Lower lobe of right lung (tissue), 2 donors: ENCODE data around the gene UHRF1. TPM values are rescaled to one million over a fixed set of nuclear protein-coding genes. Genes with fewer than 3 reads are reported as not detected.

Experiments
- ATAC-seq, 2 donors: fragments of 200-7000 bp; cut with Tn5 transposase; one replicate each; pipeline ENCODE4 v1.9.1; 2020 to 2022; ENCODE audit warnings: mild to moderate bottlenecking in 2 of 2, moderate library complexity in 2 of 2
- DNase-seq: peaks from one replicate; pipeline ENCODE4 v3.0.0-alpha.2; 2020
- H3K27ac ChIP-seq: fragments of 200-600 bp; one replicate; pipeline ENCODE4 v1.8.0; 2022
- H3K27me3 ChIP-seq: fragments of 200-600 bp; one replicate; pipeline ENCODE4 v1.8.0; 2022; ENCODE audit warnings: low read depth
- H3K36me3 ChIP-seq: fragments of 200-600 bp; one replicate; pipeline ENCODE4 v1.8.0; 2022; ENCODE audit warnings: mild to moderate bottlenecking
- H3K4me1 ChIP-seq: fragments of 200-600 bp; one replicate; pipeline ENCODE4 v1.8.0; 2022
- H3K4me3 ChIP-seq: fragments of 200-600 bp; one replicate; pipeline ENCODE4 v1.8.0; 2022; ENCODE audit warnings: mild to moderate bottlenecking
- H3K9me3 ChIP-seq: fragments of 200-600 bp; one replicate; pipeline ENCODE4 v1.8.0; 2022
- intact Hi-C: fragments of 100-400 bp; cut with DNase I; formaldehyde crosslinking; loops from one replicate; pipeline ENCODE4 v1.11.0; 2022
- total RNA-seq: library from RNA; stranded (reverse); fragmentation: NEBNext Ultra II Directional; extraction: Animal tissue kit (Norgen Biotek cat#: 25700); gene quantifications from one replicate; pipeline ENCODE4 v1.2.1, GENCODE V29; 2021
- TF ChIP-seq, protein P1 (sequence below): fragments of 200-600 bp; IDR thresholded peaks from one replicate; pipeline ENCODE4 v1.8.0; 2022; ENCODE audit warnings: antibody characterized with exemption, mild to moderate bottlenecking
- donor health status: DM: no; HTN: yes; CAD: no; lungs with severe emphysema.

UHRF1 gene
- total RNA-seq, 1 donor from 2014 or later = 1.3 TPM

GRCh38 chr19:4980067-4980466, 70.8 kb downstream of the UHRF1 start:
- ATAC-seq = no peak
- Histone ChIP-seq H3K4me3 (no peak overlapping the region), H3K36me3 (peaks cover 5% of the 10 kb centered on the region), H3K4me1 (peaks cover 66% of the 10 kb centered on the region), H3K27me3 (no peaks in the 10 kb centered on the region), H3K9me3 (no peaks in the 10 kb centered on the region), H3K27ac (no peak overlapping the region)
- DNase-seq = no peak
- TF ChIP-seq, protein P1, sequence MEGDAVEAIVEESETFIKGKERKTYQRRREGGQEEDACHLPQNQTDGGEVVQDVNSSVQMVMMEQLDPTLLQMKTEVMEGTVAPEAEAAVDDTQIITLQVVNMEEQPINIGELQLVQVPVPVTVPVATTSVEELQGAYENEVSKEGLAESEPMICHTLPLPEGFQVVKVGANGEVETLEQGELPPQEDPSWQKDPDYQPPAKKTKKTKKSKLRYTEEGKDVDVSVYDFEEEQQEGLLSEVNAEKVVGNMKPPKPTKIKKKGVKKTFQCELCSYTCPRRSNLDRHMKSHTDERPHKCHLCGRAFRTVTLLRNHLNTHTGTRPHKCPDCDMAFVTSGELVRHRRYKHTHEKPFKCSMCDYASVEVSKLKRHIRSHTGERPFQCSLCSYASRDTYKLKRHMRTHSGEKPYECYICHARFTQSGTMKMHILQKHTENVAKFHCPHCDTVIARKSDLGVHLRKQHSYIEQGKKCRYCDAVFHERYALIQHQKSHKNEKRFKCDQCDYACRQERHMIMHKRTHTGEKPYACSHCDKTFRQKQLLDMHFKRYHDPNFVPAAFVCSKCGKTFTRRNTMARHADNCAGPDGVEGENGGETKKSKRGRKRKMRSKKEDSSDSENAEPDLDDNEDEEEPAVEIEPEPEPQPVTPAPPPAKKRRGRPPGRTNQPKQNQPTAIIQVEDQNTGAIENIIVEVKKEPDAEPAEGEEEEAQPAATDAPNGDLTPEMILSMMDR = no peak
- intact Hi-C loops = no loop called here

GRCh38 chr19:4980838-4981680, 71.8 kb downstream of the UHRF1 start:
- Histone ChIP-seq H3K27ac (no peak overlapping the region), H3K9me3 (no peaks in the 10 kb centered on the region), H3K27me3 (no peaks in the 10 kb centered on the region), H3K4me1 (peaks cover 58% of the 10 kb centered on the region), H3K4me3 (no peak overlapping the region), H3K36me3 (peaks cover 5% of the 10 kb centered on the region)
- DNase-seq (no peak), ATAC-seq (no peak)
- intact Hi-C loops = no loop called here
- TF ChIP-seq, protein P1 = no peak

- no peak for ATAC-seq
- no peak overlapping the region for H3K27ac ChIP-seq
- intact Hi-C loops = no loop called here
These were observed 72.3 kb downstream of the UHRF1 start for GRCh38 chr19:4981681-4981958.

DNA sequence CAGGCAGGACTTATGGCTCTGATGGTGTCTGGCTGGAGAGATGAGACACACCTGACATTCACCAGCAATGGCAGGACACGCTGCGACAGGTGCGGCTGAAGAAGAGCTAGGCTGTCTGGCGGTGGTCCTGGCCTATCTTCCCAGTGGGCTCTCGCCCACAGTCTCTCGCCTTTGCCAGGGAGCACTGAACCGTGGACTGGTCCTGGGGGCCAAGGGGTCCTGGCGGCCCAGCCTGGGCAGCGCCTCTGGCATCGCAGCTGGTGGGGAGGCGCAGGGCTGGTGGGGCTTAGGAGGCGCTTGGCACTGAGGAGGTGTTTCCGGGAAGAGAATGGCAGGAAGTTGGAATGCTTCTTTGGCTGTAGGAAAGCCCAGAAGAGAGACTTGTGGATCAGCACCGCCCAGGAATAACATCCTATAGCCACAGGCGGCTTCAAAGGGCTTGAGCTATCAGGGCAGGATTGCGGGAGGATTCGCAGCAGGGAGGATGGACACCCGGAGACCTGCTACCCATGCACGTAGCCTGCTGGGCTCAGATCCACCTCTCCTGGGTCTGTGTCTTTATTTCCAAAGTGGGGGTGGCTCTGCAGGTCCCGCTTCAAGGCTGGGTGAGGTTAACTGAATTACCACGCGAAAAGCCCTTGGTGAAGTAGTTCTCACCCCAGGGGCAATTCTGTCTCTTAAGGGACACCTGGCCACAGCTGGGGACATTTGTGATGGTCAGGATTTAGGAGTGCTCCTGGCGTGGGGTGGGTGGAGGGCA, 74.2 kb downstream of the UHRF1 start:
- H3K9me3 ChIP-seq = no peaks in the 10 kb centered on the region
- no peaks in the 10 kb centered on the region for H3K27me3 ChIP-seq
- H3K4me1 ChIP-seq = peaks cover 50% of the 10 kb centered on the region
- TF ChIP-seq, protein P1 = no peak
- DNase-seq (no peak), ATAC-seq (no peak)
- peaks cover 5% of the 10 kb centered on the region for H3K36me3 ChIP-seq
- H3K27ac ChIP-seq = peak overlapping the region; percentile 41
- intact Hi-C loops = no loop called here
- H3K4me3 ChIP-seq = no peak overlapping the region

More at GRCh38 chr19:4981681-4981958, 72.3 kb downstream of the UHRF1 start:
- TF ChIP-seq, protein P1 = no peak
- DNase-seq = no peak
- Histone ChIP-seq H3K9me3 (no peaks in the 10 kb centered on the region), H3K27me3 (no peaks in the 10 kb centered on the region), H3K4me1 (peaks cover 56% of the 10 kb centered on the region), H3K4me3 (no peak overlapping the region), H3K36me3 (peaks cover 5% of the 10 kb centered on the region)

- H3K27ac ChIP-seq = peak overlapping the region; percentile 41
- no peak for DNase-seq
These were observed 74.7 kb downstream of the UHRF1 start for GRCh38 chr19:4984106-4984380.

More at GRCh38 chr19:4984106-4984380, 74.7 kb downstream of the UHRF1 start:
- H3K9me3 ChIP-seq = no peaks in the 10 kb centered on the region
- TF ChIP-seq, protein P1 = no peak
- peaks cover 5% of the 10 kb centered on the region for H3K36me3 ChIP-seq
- no peak for ATAC-seq
- H3K4me3 ChIP-seq = no peak overlapping the region
- intact Hi-C loops = no loop called here
- no peaks in the 10 kb centered on the region for H3K27me3 ChIP-seq
- peaks cover 50% of the 10 kb centered on the region for H3K4me1 ChIP-seq
